Stomach smooth muscle (tissue), 2 donors: ENCODE data around the gene HACD1.

Experiments used
- H3K27ac ChIP-seq: one replicate; pipeline ENCODE4 v1.7.0; 2013; ENCODE audit warnings: mild to moderate bottlenecking, low read length, inconsistent platforms
- H3K27me3 ChIP-seq, 2 donors: one replicate each; pipeline ENCODE4 v1.7.0; 2013; ENCODE audit warnings: low read length in 2 of 2; ENCODE audit not compliant: insufficient read depth in 2 of 2, control insufficient read depth in 1 of 2
- H3K36me3 ChIP-seq, 2 donors: one replicate each; pipeline ENCODE4 v1.7.0; 2013; ENCODE audit warnings: low read length in 2 of 2; ENCODE audit not compliant: control insufficient read depth in 2 of 2, insufficient read depth in 2 of 2
- H3K4me1 ChIP-seq: one replicate; pipeline ENCODE4 v1.7.0; 2013; ENCODE audit warnings: low read length; ENCODE audit not compliant: control insufficient read depth, insufficient read depth
- H3K4me3 ChIP-seq, 2 donors: one replicate each; pipeline ENCODE4 v1.7.0; 2013; ENCODE audit warnings: low read length in 2 of 2
- H3K9ac ChIP-seq, 2 donors: one replicate each; pipeline ENCODE4 v1.7.0; 2013; ENCODE audit warnings: low read length in 2 of 2, mild to moderate bottlenecking in 1 of 2
- H3K9me3 ChIP-seq, 2 donors: one replicate each; pipeline ENCODE4 v1.7.0; 2013; ENCODE audit warnings: low read length in 2 of 2; ENCODE audit not compliant: control insufficient read depth in 2 of 2
- donor health status: healthy.
- donor health status: Pancreatic carcinoma.

Gene HACD1, protein sequence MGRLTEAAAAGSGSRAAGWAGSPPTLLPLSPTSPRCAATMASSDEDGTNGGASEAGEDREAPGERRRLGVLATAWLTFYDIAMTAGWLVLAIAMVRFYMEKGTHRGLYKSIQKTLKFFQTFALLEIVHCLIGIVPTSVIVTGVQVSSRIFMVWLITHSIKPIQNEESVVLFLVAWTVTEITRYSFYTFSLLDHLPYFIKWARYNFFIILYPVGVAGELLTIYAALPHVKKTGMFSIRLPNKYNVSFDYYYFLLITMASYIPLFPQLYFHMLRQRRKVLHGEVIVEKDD

DNA sequence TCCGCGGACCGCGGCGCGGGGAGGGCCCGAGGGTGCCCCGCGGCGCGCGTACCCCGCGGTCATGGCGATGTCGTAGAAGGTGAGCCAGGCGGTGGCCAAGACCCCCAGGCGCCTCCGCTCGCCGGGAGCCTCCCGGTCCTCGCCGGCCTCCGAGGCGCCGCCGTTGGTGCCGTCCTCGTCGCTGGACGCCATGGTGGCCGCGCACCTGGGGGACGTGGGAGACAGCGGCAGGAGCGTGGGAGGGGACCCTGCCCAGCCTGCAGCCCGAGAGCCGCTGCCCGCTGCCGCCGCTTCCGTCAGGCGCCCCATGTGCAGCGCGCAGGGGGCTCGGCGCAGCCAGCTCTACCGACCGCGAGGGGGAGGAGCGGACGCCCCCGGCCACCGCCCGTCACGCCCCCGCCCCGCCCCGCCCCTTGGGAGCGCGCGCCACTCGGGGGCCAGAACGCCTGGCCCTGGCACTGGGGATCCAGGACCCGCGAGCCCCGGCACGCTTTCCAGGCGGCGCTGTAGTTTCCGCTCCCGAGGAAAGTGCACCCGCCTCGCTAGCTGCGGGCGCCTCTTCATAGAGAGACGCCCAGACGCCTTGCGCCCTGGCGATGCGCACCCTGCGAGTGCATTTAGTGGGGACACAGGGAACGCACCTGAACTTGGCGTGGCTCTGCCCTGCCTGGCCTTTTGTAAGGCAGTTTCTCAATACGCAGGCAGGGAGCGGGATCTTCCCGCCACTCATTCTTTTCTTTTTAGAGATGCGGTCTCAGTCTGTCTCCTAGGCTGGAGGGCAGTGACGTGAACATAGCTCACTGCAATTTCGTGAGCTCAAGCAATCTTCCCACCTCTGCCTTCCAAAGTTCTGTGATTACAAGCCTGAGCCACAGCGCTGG is at the start of gene HACD1:
Gene HACD1, minus strand, starts transcription at position 344 of the 881 bp plus-strand sequence. Its CDS starts 35 bp downstream, at position 309.
- peak within 1 kb of the TSS; percentile 81 to 88 for H3K4me3 ChIP-seq
- peak within 1 kb of the TSS; percentile 92 for H3K27ac ChIP-seq
- peak within 1 kb of the TSS; percentile 87 for H3K9ac ChIP-seq
- no peaks in the 10 kb centered on the region for H3K27me3 ChIP-seq
- H3K36me3 ChIP-seq: no peaks in the 10 kb centered on the region
- H3K9me3 ChIP-seq: no peaks in the 10 kb centered on the region
- peaks cover 14% of the 10 kb centered on the region for H3K4me1 ChIP-seq

DNA sequence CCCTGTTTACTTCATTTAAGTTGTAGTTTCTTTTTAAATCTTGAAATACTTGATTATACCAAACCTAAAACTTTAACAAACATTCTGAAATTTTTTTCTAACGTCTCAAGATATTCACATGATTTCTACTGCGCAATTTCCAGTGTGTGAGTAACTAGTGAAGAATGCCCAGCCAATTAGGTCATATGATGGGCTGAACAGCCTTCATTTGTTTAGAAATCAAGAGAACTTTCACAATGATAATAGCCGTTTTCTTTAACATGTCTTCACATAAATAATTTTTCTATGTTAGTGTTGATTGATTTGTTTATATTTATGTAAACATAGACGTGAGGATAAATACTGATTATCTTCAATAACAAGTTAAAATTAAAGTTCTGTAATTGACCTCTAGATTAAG is 48.6 kb upstream of the HACD1 start:
- Histone ChIP-seq H3K27ac (no peak overlapping the region), H3K4me3 (no peak overlapping the region)

DNA sequence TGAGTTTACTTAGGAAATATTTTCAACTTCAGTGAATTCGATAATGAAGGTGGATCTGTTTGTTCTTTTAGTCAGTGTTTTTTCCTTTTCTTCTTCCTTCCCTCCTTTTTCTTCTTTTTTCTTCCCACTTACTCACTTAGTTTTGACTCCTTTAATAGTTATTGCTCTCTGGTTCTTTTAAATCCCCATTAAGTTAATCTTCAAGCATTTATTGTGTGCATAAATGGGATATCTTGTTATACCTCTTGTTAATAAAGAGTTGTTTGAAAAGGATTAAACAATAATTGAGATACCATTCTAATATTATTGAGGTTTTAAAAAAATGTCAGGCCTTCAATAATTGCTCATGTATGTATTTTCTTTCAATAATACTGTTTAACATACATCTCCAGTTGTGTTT is 46.3 kb upstream of the HACD1 start:
- no peaks in the 10 kb centered on the region for H3K4me1 ChIP-seq
- H3K27ac ChIP-seq: no peak overlapping the region
- H3K27me3 ChIP-seq: no peaks in the 10 kb centered on the region
- no peak overlapping the region for H3K4me3 ChIP-seq
- no peaks in the 10 kb centered on the region for H3K9me3 ChIP-seq
- no peak overlapping the region for H3K9ac ChIP-seq
- peaks cover 3 to 10% of the 10 kb centered on the region in 2 donors for H3K36me3 ChIP-seq

More for the DNA sequence above, 48.6 kb upstream of the HACD1 start:
- Histone ChIP-seq H3K36me3 (peaks cover 3 to 10% of the 10 kb centered on the region in 2 donors), H3K9ac (no peak overlapping the region), H3K9me3 (no peaks in the 10 kb centered on the region), H3K4me1 (no peaks in the 10 kb centered on the region), H3K27me3 (no peaks in the 10 kb centered on the region)

DNA sequence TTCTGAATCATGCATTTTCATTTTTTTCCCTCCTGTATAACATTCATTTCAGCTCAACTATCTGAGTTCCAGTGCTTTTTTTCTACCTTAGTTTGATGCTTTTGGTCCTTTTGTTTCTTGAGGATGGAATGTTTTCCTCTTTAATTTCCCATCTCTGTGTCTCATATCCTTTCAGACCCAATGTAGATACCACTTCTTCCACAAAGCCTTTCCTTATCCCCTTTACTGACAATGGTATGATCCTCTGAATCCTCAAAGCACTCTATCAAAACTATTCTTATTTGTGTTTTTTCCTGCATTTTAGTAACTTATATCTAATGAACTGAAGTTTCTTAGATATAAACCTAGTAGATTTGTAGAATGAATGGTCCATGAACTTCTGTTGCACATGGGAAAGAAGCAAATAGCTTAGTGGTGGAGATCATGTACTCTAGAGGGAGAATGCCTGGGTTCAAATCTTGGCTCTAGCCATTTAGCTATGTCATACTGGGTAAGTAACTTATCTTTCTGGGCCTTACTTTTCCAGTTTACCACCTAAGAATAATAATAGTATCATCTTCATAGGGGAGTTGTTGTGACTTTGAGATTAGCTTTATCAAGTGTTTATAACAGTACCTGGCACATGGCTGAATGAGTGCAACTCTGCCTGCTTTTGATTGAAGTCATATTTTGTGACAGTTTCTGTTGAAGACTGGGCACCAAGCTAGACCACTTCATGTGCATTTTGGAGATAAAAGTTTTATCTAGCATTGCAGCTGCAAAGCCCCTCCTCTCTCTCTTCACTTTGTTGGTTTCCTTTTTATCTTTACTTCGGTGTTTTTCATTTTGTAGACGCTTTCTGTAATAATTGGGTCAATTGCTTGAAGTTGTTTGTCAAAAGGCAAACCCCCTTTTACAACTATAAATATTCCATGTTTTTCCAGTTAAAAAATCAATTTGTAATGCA is 45.3 kb upstream of the HACD1 start:
- H3K36me3 ChIP-seq: peaks cover 3 to 10% of the 10 kb centered on the region in 2 donors
- no peak overlapping the region for H3K4me3 ChIP-seq
- no peaks in the 10 kb centered on the region for H3K4me1 ChIP-seq
- H3K9me3 ChIP-seq: no peaks in the 10 kb centered on the region
- H3K27ac ChIP-seq: no peak overlapping the region
- H3K27me3 ChIP-seq: no peaks in the 10 kb centered on the region
- H3K9ac ChIP-seq: no peak overlapping the region

DNA sequence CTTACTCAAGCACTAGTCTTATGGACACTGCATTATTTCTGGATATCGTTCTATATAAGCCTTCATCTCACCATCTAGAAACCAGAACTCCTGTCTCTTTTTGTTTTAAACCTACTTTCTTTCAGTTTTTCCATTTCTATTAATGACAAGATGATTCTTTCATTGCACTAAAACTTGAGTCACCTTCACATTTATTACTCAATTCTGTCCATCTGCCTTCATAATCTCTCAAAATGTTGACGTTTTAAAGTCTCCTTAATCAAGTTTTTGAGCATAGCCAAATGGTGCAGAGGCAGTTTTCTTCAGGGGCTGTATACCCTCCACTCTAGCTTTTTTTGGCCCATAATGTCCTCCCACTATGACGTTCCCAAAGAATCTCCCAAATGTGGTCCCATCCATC is 44.3 kb upstream of the HACD1 start:
- H3K4me3 ChIP-seq: no peak overlapping the region
- no peak overlapping the region for H3K9ac ChIP-seq
- no peaks in the 10 kb centered on the region for H3K9me3 ChIP-seq
- no peaks in the 10 kb centered on the region for H3K4me1 ChIP-seq
- no peaks in the 10 kb centered on the region for H3K27me3 ChIP-seq
- no peak overlapping the region for H3K27ac ChIP-seq
- H3K36me3 ChIP-seq: peaks cover 3 to 10% of the 10 kb centered on the region in 2 donors

DNA sequence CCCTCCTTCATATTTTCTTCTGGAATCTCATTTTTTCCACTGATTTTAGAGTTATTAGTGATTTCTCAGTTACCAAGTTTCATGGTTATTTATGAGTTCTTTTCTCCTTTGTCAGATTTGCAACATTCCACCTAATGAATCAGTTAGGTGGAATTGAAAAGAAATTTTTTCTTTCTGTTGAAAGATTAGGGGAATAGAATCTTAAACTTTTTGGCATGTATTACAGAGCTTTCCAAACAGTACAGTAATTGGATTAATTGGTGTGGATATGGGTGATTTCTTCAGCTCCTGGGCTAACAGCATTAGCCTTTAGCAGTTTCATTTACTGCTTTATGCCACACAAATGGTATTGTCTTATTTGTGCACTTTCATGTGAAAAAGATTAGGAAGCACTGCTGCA is 43.7 kb upstream of the HACD1 start:
- H3K4me1 ChIP-seq: no peaks in the 10 kb centered on the region
- H3K27ac ChIP-seq: no peak overlapping the region
- H3K9me3 ChIP-seq: no peaks in the 10 kb centered on the region

DNA sequence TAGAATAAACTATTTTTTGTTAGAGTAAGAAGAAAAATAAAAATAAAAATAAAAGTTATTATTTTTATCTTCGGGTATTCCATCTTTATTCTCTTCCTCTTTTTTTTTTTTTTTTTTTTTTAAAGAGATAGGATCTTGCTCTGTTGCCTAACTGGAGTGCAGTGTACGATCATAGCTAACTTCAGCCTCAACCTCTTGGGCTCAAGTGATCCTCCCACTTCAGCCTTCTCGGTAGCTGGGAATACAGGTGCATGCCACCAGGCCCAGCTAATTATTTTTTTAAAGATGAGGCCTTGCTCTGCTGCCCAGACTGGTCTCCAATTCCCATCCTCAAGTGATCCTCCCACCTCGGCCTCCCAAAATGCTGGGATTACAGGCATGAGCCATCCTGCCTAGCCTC is 42.2 kb upstream of the HACD1 start:
- Histone ChIP-seq H3K4me1 (no peaks in the 10 kb centered on the region), H3K36me3 (peaks cover 3 to 10% of the 10 kb centered on the region in 2 donors), H3K4me3 (no peak overlapping the region), H3K9ac (no peak overlapping the region), H3K9me3 (no peaks in the 10 kb centered on the region), H3K27ac (no peak overlapping the region), H3K27me3 (no peaks in the 10 kb centered on the region)

More for the DNA sequence above, 43.7 kb upstream of the HACD1 start:
- Histone ChIP-seq H3K27me3 (no peaks in the 10 kb centered on the region), H3K9ac (no peak overlapping the region), H3K4me3 (no peak overlapping the region), H3K36me3 (peaks cover 3 to 10% of the 10 kb centered on the region in 2 donors)

DNA sequence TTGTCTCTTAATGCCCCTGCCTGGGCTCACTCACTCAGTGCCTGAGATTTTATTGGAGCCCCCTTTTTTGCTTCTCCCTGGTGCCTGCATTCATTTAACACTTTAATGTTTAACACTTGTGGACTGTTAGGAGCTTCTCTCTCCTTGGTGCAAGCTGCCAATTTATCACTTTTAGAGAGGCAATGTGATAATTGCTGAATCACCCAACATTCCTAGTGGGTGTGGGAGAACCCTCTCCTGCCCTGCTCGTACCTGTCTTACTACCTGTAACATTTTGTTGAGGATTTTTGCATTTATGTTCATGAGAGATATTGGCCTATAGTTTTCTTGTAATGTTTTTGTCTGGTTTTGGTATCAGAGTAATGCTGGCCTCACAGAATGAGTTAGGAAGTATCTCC is 39.9 kb upstream of the HACD1 start:
- peaks cover 3 to 9% of the 10 kb centered on the region in 2 donors for H3K36me3 ChIP-seq
- no peaks in the 10 kb centered on the region for H3K4me1 ChIP-seq
- no peak overlapping the region for H3K4me3 ChIP-seq
- H3K27me3 ChIP-seq: no peaks in the 10 kb centered on the region
- no peaks in the 10 kb centered on the region for H3K9me3 ChIP-seq
- H3K27ac ChIP-seq: no peak overlapping the region
- no peak overlapping the region for H3K9ac ChIP-seq

DNA sequence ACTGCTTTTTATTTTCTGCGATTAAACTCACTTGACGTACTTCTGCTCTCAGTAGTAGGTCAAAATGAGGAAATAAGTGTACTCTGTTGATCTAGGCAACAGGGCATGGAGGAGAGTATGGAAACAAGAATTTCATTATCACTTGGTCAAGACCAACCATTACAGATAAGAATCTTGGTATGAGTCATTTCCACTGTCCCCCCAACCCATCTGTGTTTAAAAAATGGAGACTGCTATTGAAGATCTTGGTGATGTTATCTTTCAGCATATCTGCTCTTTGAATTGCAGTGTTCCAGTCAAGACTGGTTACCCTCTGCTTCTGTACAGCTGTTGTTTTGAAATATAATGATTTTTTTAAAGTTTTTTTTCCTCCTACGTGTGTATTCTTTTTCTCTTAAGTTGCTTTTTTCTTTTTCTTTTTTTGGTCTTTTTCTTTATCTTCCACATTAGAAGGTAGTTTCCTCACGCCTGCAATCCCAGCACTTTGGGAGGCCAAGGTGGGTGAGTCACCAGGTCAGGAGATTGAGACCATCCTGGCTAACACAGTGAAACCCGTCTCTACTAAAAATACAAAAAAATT is 38.5 kb upstream of the HACD1 start:
- H3K9me3 ChIP-seq: no peaks in the 10 kb centered on the region
- H3K36me3 ChIP-seq: no peaks in the 10 kb centered on the region
- H3K4me3 ChIP-seq: no peak overlapping the region
- H3K4me1 ChIP-seq: no peaks in the 10 kb centered on the region
- H3K27me3 ChIP-seq: no peaks in the 10 kb centered on the region
- H3K9ac ChIP-seq: no peak overlapping the region
- no peak overlapping the region for H3K27ac ChIP-seq

DNA sequence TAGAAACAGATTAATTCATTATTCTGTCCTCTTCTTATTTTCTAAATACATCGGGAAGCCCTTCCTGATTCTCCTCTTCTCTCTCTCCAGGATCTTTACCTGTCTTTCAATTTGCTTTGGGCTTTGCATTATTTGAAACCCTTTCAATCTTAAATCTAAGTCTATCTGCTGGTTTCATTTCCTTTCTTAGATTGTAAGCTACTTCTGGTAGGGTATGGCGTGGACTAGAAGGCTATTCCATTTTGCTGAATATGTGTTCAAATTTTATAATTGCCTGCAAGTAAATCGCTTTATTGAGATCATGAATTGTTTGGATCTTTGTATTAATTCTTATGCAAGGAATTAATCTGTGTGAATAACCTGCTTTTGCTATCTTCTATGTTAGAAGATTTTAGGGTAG is 37.8 kb upstream of the HACD1 start:
- Histone ChIP-seq H3K9ac (no peak overlapping the region), H3K27me3 (no peaks in the 10 kb centered on the region), H3K4me1 (no peaks in the 10 kb centered on the region), H3K4me3 (no peak overlapping the region), H3K9me3 (no peaks in the 10 kb centered on the region), H3K27ac (no peak overlapping the region), H3K36me3 (no peaks in the 10 kb centered on the region)
